Caki2 (cell line): ENCODE measurements around the gene UBE2L3. TPM values are rescaled to one million over a fixed set of nuclear protein-coding genes. Genes with fewer than 3 reads are reported as not detected.
"Not testable (repeated sequence)": the region's sequence is repeated elsewhere in the genome, so short reads cannot be mapped to it uniquely, and the experiment has no call there.

Experiments
- DNase-seq: peaks from one replicate; pipeline ENCODE4 v3.0.0-alpha.2; 2015; ENCODE audit warnings: low read depth
- in situ Hi-C: cut with HindIII; loops from 2 replicates; pipeline ENCODE4 v1.10.0; 2016; ENCODE audit warnings: low sequenced_read_pairs, low pct_unique_long_range_greater_than_20kb, mixed read lengths
- total RNA-seq: library from RNA; depleted of rRNA; stranded (reverse); fragments of >200 nt; shearing (Covaris generic); gene quantifications from 2 replicates; pipeline ENCODE4 v1.2.3, GENCODE V29; 2014; ENCODE audit warnings: low replicate concordance

Gene UBE2L3
- total RNA-seq, 1 experiment from 2014 or later = 46.2 TPM

DNA sequence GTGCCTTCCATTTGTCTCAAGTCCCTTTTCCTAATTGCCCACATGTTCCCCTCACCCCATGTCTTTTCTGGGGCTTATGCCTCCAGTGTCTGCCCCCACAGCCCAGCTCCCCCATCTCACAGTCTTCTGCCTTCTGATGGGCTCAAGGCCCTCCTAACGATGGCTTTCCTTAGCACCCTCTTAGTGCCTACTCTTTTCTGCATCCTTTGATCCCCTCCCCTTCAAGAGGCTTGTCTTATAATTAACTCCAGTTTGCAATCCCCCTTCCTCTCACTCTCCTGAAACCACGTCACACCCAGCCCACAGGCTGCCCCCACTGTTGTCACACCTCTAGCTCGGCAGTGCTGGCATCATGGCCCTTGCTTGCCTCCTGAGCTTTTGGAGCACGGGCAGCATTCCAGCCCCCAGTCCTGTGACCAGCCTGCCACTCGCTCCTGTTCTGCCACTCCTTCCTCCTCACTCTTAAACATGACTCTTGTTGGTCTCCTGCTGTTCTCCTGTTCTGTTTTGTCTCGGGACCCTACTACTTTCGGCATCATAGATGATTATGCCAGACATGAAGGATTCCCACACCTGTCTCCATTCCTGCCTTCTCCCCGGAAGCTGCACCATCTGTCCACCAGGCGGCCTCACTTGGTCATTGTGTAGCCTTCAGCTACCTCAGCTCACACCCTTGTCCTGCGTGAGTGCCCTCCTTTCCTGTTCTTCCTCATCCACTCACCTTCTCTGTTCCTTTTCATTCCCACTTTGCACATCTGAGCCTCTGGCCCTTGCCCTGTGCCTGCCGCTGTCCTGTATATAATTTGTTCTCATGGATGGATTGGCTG, 26.1 kb downstream of the UBE2L3 start:
- DNase-seq = no peak
- in situ Hi-C loops = no loop called here

DNA sequence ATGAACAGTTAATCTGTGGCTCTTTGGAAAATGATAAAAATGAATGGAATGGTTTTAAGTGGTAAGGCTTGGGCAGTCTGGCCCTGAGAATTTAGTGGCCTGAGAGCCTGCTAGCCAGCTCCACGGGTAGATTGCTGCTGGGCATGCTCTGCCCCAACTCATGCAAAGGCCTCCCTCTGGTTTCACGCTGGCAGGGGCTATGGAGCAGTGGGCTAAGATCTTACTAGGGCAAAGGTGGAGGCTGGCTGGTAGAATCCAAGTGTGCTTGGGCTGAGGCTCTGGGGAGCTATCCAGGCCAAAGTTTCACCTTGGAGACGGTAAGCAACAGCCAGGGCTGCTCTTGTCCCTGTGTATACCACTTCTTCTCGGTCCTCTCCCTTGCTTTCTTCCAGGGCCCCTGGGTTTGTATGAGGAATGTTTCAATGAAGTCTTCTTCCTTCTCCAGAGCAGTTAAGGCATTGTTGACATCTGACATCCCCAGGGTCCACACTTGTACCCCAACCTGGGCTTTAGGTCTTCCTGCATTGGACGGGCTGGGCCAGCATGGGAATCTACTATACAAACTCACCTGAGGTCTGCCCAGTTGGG, 27.4 kb downstream of the UBE2L3 start:
- in situ Hi-C loops = no loop called here
- no peak for DNase-seq

DNA sequence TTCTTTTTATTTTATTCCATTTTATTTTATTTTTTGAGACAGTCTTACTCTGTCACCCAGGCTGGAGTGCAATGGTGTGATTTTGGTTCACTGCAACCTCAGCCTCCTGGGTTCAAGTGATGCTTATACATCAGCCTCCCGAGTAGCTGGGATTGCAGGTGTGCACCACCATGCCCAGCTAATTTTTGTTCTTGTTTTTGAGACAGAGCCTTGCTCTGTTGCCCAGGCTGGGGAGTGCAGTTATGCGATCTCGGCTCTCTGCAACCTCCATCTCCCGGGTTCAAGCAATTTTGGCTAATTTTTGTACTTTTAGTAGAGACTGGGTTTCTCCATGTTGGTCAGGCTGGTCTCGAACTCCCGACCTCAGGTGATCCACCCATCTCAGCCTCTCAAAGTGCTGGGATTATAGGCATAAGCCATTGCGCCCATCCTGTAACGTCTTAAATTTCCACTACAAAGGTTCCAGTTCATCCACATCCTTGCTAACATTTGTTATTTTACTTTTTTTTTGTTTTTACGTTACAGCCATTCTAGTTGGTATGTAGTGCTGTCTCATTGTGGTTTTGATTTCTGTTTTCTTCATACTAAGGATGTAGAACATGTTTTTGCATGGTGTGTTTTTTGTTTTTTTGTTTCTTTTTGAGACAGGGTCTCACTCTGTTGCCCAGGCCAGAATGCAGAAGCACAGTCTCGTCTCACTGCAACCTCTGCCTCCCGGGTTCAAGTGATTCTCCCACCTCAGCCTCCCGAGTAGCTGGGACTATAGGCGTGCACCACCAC, 29.0 kb downstream of the UBE2L3 start:
- in situ Hi-C loops, DNase-seq: not testable (repeated sequence)

DNA sequence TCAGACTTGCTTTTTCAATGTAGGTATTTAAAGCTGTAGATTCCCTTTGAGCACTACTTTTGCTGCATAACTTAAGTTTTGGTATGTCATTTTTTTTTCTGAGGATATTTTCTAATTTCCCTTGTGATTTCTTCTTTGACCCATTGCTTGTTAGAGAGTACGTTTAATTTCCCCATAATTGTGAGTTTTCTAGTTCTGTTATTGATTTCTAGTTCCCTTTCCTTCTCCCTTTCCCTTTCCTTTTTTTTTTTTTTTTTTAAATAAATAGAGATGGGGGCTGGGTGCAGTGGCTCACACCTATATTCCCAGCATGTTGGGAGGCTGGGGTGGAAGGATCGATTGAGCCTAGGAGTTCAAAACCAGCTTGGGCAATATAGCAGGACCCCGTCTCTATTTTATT, 30.8 kb downstream of the UBE2L3 start:
- in situ Hi-C loops = no loop called here
- DNase-seq = no peak

DNA sequence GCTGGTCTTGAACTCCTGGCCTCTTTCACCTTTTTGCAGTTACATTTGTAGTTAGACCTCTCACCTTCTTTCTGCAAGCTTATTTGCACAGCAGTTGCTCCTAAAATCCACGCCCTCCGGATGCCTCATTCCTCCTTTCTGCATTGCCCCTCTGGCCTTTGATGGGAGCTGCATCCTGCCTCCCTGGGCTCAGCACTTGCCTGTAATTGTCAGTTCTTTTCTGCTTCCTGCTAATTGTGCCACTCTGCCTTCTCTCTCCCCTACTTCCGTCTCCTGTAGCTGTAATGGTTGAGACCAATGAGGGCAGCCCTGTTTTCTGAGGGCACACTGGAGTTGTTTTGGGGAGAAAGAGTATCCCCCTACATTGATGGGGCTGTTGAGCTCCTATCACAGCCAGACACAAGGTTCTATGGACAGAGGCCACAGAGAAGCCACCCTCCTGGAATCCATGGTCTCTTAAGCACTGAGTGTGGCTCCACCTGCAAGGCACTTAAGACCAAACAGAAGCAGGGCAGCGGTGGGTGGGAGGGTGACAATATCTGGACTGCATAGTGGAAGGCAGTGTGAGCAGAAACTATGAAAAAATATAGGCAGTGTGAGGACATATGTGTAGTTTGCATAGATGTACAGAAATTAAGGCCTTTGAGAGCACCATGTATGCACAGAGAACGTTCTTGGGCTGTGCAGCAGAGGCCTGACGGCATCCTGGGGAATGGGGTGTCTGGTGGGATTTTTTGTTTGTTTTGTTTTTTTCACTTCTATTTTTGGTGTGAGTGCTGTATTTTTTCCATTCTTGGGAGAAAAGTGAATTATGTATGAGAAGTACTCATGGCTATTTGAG, 31.8 kb downstream of the UBE2L3 start:
- DNase-seq = no peak
- in situ Hi-C loops = no loop called here

DNA sequence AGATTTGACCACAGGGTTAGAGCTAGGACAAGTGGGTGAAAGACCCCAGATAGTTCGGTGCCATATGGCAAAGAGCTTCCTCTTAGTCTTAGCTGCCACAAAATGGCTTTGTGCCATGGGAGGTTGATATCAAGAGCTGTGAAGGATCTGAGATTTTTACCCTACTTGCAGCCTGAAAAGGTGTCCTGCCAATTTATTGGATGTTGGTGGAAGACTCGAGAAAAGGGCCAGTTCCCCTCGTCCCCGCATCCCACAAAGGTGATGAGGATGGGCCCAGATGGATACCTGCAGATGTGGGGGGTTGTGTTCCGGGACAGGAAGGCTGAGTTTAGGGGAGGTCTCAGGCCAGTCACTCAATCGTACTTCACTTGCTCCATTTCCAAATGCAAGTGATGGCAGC, 35.1 kb downstream of the UBE2L3 start:
- no peak for DNase-seq
- in situ Hi-C loops = no loop called here

DNA sequence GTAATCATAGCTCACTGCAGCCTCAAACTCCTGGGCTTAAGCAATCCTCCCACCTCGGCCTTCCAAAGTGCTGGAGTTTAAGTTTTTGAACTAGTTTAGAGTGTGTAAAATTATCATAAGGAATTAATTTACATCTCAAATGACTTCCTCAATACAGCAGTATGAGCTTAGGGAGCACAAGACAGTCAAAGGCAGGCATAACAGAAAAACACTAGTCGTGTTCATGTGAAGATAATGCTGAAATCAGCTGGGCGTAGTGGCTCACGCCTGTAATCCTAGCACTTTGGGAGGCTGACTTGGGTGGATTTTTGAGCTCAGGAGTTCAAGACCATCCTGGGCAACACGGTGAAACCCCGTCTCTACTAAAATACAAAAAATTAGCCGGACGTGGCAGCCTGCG, 36.5 kb downstream of the UBE2L3 start:
- no peak for DNase-seq
- in situ Hi-C loops = no loop called here

DNA sequence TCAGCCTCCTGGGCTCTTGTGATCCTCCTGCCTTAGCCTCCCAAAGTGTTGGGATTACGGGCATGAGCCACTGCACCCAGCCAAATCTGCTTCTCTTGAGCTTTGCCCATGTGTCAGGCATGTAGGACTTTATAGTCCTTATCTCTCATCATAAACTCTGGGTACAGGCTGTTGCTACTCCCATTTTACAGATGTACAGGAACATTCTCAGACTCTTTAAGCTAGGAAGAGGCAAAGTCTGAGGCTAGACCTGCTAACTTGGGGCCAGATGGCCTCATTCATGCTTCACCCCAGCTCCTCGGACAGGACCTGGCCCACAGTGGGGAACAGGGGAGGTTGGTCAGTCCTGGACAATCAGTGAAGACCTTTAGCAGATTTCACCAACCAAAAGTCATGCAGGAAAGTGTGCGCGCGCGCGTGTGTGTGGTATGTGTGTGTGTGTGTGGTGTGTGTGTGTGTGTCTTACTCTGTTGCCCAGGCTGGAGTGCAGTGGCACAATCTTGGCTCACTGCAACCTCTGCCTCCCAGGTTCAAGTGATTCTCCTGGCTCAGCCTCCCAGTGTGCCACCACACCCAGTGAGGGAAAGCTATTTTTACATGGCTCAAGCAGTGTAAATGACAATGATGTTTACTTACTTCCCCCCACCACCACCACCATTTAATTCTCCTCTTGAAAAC, 38.5 kb downstream of the UBE2L3 start:
- in situ Hi-C loops = no loop called here
- DNase-seq = no peak

DNA sequence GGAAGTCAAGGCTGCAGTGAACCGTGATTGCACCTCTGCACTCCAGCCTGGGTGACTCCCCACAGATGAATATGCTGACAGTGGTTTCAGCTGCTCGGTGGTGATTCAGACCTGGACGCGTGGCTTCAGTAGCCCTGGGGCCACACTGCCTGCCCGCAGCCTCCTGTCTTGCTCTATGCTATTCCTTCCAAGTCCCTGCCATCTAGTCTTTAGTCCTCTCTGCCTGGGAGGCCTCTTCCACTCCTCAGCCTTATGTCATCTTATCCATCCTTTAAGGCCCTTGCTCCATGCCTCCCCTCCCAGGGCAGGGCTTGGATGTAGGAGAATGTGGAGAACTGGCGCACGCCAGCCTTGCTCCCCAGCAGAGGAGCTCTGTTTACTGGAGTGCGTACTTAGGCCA, 39.3 kb downstream of the UBE2L3 start:
- peak; percentile 55 for DNase-seq
- in situ Hi-C loops = no loop called here

DNA sequence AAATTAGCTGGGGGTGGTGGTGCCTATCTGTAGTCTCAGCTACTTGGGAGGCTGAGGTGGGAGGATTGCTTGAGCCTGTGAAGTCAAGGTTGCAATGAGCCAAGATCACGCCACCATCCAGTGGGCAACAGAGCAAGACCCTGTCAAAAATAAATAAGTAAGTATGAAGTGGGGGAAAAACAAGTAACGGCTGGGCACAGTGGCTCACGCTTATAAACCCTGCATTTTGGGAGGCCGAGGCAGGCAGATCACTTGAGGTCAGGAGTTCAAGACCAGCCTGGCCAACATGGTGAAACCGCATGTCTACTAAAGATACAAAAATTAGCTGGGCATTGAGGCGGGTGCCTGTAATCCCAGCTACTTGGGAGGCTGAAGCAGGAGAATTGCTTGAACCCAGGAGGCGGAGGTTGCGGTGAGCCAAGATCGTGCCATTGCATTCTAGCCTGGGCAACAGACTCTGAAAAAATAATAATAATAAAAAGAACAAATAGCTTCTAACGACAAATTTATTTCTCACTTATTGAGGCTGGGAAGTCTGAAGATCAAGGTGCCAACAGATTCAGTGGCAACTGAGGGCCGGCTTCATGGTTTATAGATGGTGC, 42.1 kb downstream of the UBE2L3 start:
- DNase-seq, in situ Hi-C loops: not testable (repeated sequence)

DNA sequence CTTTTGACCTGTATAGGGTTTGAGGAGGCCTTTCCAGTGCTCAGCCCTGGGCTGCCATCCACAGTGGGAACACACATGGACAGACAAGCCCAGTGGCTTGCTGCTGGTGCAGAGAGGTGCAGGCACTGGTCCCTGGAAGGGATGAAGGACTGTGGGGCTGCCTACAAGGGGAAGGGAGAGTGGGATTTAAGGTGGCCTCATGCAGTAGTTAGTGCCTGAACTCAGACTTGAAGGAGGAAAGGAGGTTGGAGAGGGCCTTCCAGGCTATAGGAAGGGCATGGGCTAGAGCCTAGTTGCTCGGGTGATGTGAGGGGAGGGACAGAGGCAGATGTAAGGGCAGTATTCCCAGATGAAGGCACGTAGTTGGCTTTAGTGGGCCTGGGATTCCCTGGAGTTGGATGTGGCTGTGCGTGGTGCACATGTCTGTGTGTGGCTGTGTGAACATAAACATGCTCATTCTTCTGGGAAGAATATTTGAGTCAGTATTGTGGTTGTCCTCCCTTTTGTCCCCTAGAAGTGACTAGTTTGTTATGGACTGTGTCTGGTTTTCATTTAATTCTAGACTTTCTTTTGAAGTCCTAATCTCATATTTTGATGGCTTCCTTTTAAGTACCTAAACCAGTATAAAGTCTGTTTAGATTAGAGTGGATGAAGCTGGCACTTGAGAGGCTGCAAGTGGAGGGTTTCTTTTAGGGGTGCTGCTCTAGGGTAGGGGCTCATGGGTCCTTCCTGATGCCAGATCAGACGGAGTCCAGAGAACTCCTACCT, 43.9 kb downstream of the UBE2L3 start:
- in situ Hi-C loops = no loop called here

DNA sequence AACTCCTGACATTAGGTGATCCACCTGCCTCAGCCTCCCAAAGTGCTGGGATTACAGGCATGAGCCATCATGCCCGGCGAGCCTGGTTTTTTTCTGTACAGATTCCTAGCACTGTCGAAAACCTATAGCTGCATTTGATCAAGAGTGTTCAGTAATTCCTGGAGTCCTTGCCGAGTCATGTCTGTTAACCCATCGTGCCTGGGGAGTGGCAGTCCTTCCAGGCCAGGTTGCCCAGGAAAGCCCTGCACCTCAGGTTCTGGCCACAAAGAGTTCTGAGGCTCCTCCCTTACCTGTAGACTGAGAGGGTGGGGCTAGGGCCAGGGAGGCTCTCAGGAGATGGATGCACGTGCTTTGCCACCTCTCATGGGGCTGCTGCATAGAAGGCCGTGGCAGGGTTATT, 45.3 kb downstream of the UBE2L3 start:
- in situ Hi-C loops = no loop called here

More for the DNA sequence above, 43.9 kb downstream of the UBE2L3 start:
- DNase-seq = no peak

DNA sequence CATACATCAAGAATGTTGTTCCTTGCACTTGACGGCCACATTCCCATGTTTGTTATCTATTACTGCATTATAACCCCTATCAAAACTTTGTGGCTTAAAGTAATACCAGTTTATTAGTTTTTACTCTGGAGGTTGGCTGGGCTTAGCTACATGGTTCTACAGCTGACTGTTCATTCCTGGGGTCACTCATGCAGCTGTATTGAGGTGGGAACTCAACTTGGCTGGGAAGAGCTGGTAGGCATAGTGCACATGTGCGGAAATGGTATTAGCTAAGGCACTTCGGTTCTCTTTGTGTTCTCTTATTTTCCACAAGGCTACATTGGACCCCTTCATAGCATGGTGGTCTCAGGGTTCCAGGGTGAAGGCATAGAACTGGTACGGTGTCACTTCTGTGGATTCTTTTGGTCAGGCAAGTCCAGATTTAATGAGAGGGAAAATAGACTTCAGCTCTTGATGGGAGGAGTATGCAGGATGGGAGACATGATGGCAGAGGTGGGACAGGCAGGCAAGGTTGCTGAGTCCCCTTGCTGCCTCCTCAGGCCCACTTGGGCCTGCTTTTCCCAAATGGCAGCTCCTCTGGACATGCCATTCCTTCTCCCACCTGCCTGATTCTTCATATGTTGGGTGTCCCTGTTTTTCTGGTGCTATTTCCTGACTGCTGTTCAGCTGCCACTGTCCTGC, 46.2 kb downstream of the UBE2L3 start:
- in situ Hi-C loops = no loop called here
- no peak for DNase-seq

More for the DNA sequence above, 45.3 kb downstream of the UBE2L3 start:
- DNase-seq = no peak

DNA sequence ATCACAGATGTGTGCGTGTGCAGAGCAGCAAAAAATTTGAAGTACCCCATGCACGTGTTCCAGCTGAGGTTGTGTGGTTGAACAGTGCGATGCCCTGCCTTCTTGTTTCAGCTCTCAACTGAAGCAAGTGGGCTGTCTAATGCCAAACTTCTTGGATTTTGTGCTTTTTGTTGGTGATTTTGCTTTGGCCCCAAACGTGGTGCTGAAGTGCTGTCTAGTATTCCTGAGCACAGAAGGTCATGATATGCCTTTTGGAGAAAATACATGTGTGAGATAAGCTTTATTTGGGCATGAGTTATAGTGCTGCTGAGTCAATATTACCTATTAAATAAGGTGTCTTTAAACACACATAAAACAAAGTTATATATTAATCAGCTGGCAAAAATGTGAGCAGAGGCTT, 48.2 kb downstream of the UBE2L3 start:
- in situ Hi-C loops = no loop called here
- no peak for DNase-seq

DNA sequence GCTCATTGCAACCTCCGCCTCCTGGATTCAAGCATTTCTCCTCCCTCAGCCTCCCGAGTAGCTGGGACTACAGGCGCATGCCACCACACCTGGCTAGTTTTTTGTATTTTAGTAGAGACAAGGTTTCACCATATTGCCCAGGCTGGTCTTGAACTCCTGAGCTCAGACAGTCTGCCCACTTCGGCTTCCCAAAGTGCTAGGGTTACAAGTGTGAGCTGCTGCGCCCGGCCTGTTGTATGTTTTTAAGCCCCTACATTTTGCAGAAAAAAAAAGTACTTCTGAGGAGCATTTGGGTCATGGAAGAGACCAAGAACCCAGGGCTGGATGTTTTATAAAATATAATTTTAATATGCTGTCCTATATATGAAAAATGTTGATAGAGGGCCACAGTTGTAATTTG, 49.8 kb downstream of the UBE2L3 start:
- in situ Hi-C loops, DNase-seq: not testable (repeated sequence)

DNA sequence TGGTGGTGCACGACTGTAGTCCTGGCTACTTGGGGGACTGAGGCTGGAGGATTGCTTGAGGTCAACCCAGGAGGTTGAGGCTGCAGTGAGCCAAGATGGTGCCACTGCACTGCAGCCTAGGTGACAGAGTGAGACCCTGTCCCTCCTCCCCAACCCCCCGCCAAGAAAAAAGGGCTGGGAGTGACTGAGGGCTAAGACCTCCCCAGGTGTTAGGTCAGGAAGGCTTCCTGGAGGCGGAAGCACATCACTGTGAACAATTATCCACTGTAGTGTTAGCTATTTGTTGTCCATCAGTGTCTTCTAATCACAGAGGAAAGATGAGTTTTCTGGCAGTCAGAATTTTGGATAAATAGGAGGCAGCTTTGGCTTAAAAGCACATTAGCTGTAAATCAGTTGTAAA, 53.5 kb downstream of the UBE2L3 start:
- in situ Hi-C loops = no loop called here
- DNase-seq = no peak
